Measurements from ENCODE around the gene SMYD4.
A peak's percentile ranks its signal among the peaks of the same experiment; 100 is the strongest.
"Not testable (repeated sequence)": the region's sequence is repeated elsewhere in the genome, so short reads cannot be mapped to it uniquely, and the experiment has no call there.

The SMYD4 gene

GRCh38 chr17:1779571-1780131 lies 50.1 kb downstream of the SMYD4 start:
- no peak for DNase-seq

GRCh38 chr17:1776857-1777256 lies 52.8 kb downstream of the SMYD4 start:
- DNase-seq = no peak

GRCh38 chr17:1776328-1776727 lies 53.4 kb downstream of the SMYD4 start:
- DNase-seq = no peak

GRCh38 chr17:1774390-1775176 lies 55.1 kb downstream of the SMYD4 start:
- no peak for DNase-seq

- DNase-seq = no peak
Observed at GRCh38 chr17:1773696-1774181, 56.0 kb downstream of the SMYD4 start.

- not testable (repeated sequence) for DNase-seq
Observed at GRCh38 chr17:1773000-1773695, 56.6 kb downstream of the SMYD4 start.

GRCh38 chr17:1769822-1770477 lies 59.8 kb downstream of the SMYD4 start:
- DNase-seq = no peak

GRCh38 chr17:1767358-1767757 lies 62.3 kb downstream of the SMYD4 start:
- DNase-seq = no peak

- DNase-seq = no peak
Observed at GRCh38 chr17:1766382-1767135, 63.1 kb downstream of the SMYD4 start.

- DNase-seq = no peak
Observed at GRCh38 chr17:1765576-1765975, 64.1 kb downstream of the SMYD4 start.

- not testable (repeated sequence) for DNase-seq
Observed at GRCh38 chr17:1764705-1765104, 65.0 kb downstream of the SMYD4 start.

- peak; percentile 19 for DNase-seq
Observed at GRCh38 chr17:1764284-1764683, 65.4 kb downstream of the SMYD4 start.

- DNase-seq = no peak
Observed at GRCh38 chr17:1762901-1763898, 66.5 kb downstream of the SMYD4 start.

- DNase-seq = no peak
Observed at GRCh38 chr17:1762233-1762900, 67.3 kb downstream of the SMYD4 start.

GRCh38 chr17:1759529-1759928 lies 70.2 kb downstream of the SMYD4 start:
- no peak for DNase-seq

GRCh38 chr17:1758807-1759206 lies 70.9 kb downstream of the SMYD4 start:
- no peak for DNase-seq

GRCh38 chr17:1755827-1756262 lies 73.9 kb downstream of the SMYD4 start:
- DNase-seq = no peak

- no peak for DNase-seq
Observed at GRCh38 chr17:1755252-1755826, 74.4 kb downstream of the SMYD4 start.

GRCh38 chr17:1754430-1755112 lies 75.1 kb downstream of the SMYD4 start:
- no peak for DNase-seq

Data from stimulated activated CD4-positive, alpha-beta T cell treated with anti-CD3 and anti-CD28 coated beads, Interleukin-12 subunit alpha, Interleukin-12 subunit beta, amount 100 ng/mL, for 4 hours (primary cell).